GM12865 (cell line): ENCODE results near the gene STUB1.

Experiments
- DNase-seq: peaks from one replicate; pipeline ENCODE4 v3.0.0; 2010; ENCODE audit warnings: low read depth
- H3K4me3 ChIP-seq: 2 replicates; pipeline ENCODE4 v1.5.1; 2011; ENCODE audit warnings: mild to moderate bottlenecking, low read depth, low read length, control low read depth
- CTCF ChIP-seq: IDR thresholded peaks from 2 replicates; pipeline ENCODE4 v1.5.1; 2011; ENCODE audit warnings: low read length, control low read depth, low read depth, inconsistent platforms; ENCODE audit not compliant: insufficient read depth; ENCODE audit errors: missing control alignments

The STUB1 gene

DNA sequence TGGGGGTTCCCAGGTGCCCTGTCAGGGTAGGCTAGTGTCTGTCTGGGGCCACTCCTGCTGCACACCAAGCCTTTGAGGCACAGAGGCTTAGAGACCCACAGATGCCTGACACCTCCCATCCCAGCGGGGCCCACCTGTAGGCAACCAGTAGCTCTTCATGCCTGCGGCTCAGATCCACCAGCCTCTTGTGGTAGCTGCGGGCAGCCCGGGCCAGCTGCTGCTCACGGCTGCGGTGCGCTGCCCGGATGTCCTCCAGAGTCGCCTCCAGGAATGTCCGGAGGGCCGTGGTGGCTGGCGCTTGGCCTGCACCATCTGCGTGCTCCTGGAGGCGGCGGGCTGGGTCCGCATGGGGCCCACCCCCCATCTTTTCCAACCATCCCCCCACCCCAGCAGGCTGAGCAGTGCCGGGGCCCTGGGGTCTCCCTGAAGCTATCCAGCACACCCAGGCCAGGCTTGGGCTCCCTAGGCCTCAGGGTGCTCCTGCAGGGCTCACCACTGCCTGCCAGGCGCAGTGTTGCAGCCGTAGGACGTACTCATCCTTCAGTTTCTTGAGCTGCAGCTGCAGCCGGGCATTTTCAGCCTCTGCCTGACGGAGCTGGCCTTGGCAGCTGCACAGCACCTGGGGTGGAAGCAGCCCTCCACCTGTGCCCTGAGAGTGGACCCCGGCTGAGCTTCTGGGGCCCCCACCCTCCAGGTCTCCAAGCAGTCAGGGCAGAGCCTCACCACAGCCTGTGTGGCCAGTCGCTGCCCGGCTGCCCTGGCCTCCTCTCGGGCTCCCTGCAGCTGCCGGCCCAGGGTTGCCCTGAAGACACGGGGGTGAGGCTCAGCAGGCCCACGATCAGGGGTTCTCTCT, 44.2 kb downstream of the STUB1 start:
- no peak for DNase-seq
- TF ChIP-seq CTCF = no peak
- H3K4me3 ChIP-seq = no peak overlapping the region

- DNase-seq = no peak
- no peak overlapping the region for H3K4me3 ChIP-seq
- no peak for TF ChIP-seq CTCF
These were observed 44.8 kb downstream of the STUB1 start for GRCh38 chr16:725041-725376.

GRCh38 chr16:725463-726187, 45.4 kb downstream of the STUB1 start:
- no peak for TF ChIP-seq CTCF
- DNase-seq = no peak
- H3K4me3 ChIP-seq = no peak overlapping the region

- no peak for TF ChIP-seq CTCF
- peak overlapping the region; percentile 50; the same call in 1 of the 2 replicates for H3K4me3 ChIP-seq
- no peak for DNase-seq
These were observed 45.9 kb downstream of the STUB1 start for GRCh38 chr16:726188-726437.

- TF ChIP-seq CTCF = no peak
- peak within 1 kb of the TSS; percentile 78 for H3K4me3 ChIP-seq
- DNase-seq = peak; percentile 79
These were observed 46.5 kb downstream of the STUB1 start, which contains the start of the genes CCDC78 and HAGHL for GRCh38 chr16:726438-727290. TSS of gene CCDC78 (minus strand) at chr16:726443. CDS start at chr16:726367, 76 bp downstream. TSS of gene HAGHL (plus strand) at chr16:727106. CDS start at chr16:727510, 404 bp downstream.

GRCh38 chr16:727291-727977, 47.2 kb downstream of the STUB1 start:
- no peak for TF ChIP-seq CTCF
- H3K4me3 ChIP-seq = peak overlapping the region; percentile 78
- DNase-seq = peak; percentile 61
